Measurements from ENCODE around the gene PPCDC. TPM values are rescaled to one million over a fixed set of nuclear protein-coding genes. Genes with fewer than 3 reads are reported as not detected.

PPCDC gene
- polyA plus RNA-seq, 1 of the 3 experiments (the other 2 are of a cell fraction), result 19.8 TPM

- peak; percentile 75 for DNase-seq
- no peak for TF ChIP-seq NRF1 (IDR thresholded peaks at IDR 0.05; ENCODE audit: low read depth, low read length)
- TF ChIP-seq JUND (IDR thresholded peaks at IDR 0.05), result no peak
- TF ChIP-seq FOXJ3 (CRISPR knock-in tag; IDR thresholded peaks at IDR 0.05), result no peak
- TF ChIP-seq RFX5 (IDR thresholded peaks at IDR 0.05; ENCODE audit: low read length), result no peak
- no peak for TF ChIP-seq REST (IDR thresholded peaks at IDR 0.05; ENCODE audit: low read depth, low read length)
- TF ChIP-seq CHD2 (IDR thresholded peaks at IDR 0.05; ENCODE audit: low read length, partially characterized antibody), result no peak
- no peak for TF ChIP-seq RAD21 (IDR thresholded peaks at IDR 0.05; ENCODE audit: low read length)
- TF ChIP-seq MEF2A (IDR thresholded peaks at IDR 0.05; ENCODE audit: borderline replicate concordance, low read depth), result no peak
- TF ChIP-seq FOSL2 (IDR thresholded peaks at IDR 0.05; ENCODE audit: borderline replicate concordance, low read depth), result no peak
- TF ChIP-seq GABPA (IDR thresholded peaks at IDR 0.05; ENCODE audit: low read depth), result no peak
- TF ChIP-seq MXI1 (IDR thresholded peaks at IDR 0.05; ENCODE audit: low read depth, low read length), result peak; percentile 77
- TF ChIP-seq POLR2AphosphoS5 (IDR thresholded peaks at IDR 0.05; ENCODE audit: low read depth, low read length), result no peak
- no peak for TF ChIP-seq RCOR1 (IDR thresholded peaks at IDR 0.05; ENCODE audit: low read length)
- TF ChIP-seq CTCF (IDR thresholded peaks at IDR 0.05), result no peak
- TF ChIP-seq GATA2 (CRISPR knock-in tag; IDR thresholded peaks at IDR 0.05), result peak; percentile 78
- TF ChIP-seq ZBTB33 (IDR thresholded peaks at IDR 0.05; ENCODE audit: borderline replicate concordance, low read depth), result no peak
Measured at GRCh38 chr15:75002398-75002797, 21.0 kb upstream of the PPCDC start.

More at GRCh38 chr15:75002398-75002797, 21.0 kb upstream of the PPCDC start:
- H3K9ac ChIP-seq, result no peak overlapping the region
- H3K9me3 ChIP-seq, result no peaks in the 10 kb centered on the region
- no peaks in the 10 kb centered on the region for H3F3A ChIP-seq (replicated peaks; ENCODE audit: insufficient read depth)
- CTCF ChIA-PET, result interaction anchor here (1.3 to 2.0 kb wide), 4 partner anchors 15 to 202 kb away, joined by 4 to 7 read pairs (median 4); no protein-coding TSS in a partner anchor
- H3K4me1 ChIP-seq (ENCODE audit: control insufficient read depth in 1 of 2, insufficient read depth in 2 of 2, low read depth in 1 of 2, low read length in 1 of 2), result peaks cover 0 to 6% of the 10 kb centered on the region in 2 experiments; a peak in 1 of 4 replicates
- POLR2A ChIA-PET, result interaction anchor here (0.6 to 0.9 kb wide), 2 partner anchors 19 to 104 kb away, joined by 3 to 4 read pairs; no protein-coding TSS in a partner anchor
- H3K36me3 ChIP-seq (replicated peaks in 1 of 2; ENCODE audit: control insufficient read depth in 1 of 2, insufficient read depth in 2 of 2, low read length in 1 of 2), result no peaks in the 10 kb centered on the region
- WGBS (ENCODE audit: low lambda C conversion rate), result 38% methylated on average over 7 of the region's 7 CpGs
- H4K20me1 ChIP-seq (ENCODE audit: insufficient read depth), result no peaks in the 10 kb centered on the region
- H3K79me2 ChIP-seq (ENCODE audit: insufficient read depth), result no peaks in the 10 kb centered on the region
- H3K27me3 ChIP-seq (ENCODE audit: insufficient read depth), result no peaks in the 10 kb centered on the region
- H3K9me2 ChIP-seq, result no peaks in the 10 kb centered on the region
- H3K4me2 ChIP-seq, result no peak overlapping the region
- H3K4me3 ChIP-seq (ENCODE audit: low read depth in 2 of 2, low read length in 1 of 2), result no peak overlapping the region
- H2AFZ ChIP-seq (ENCODE audit: low read depth), result no peak overlapping the region
- H3K27ac ChIP-seq (ENCODE audit: low read depth in 2 of 2, low read length in 1 of 2), result no peak overlapping the region
